HCT116 (cell line): ENCODE data around the gene LRRC7.

ENCODE experiments used
- EZH2 ChIP-seq: fragments of 200-600 bp; sonication (generic); IDR thresholded peaks from 2 replicates; pipeline ENCODE4 v1.6.1; 2017; ENCODE audit warnings: antibody characterized with exemption, mixed run types
- POLR2A ChIP-seq: IDR thresholded peaks from 2 replicates; pipeline ENCODE4 v1.7.0; 2011; ENCODE audit warnings: borderline replicate concordance; ENCODE audit not compliant: insufficient read depth, insufficient read length; ENCODE audit errors: extremely low read depth
- POLR2AphosphoS5 ChIP-seq: IDR thresholded peaks from 2 replicates; pipeline ENCODE4 v1.6.1; 2011; ENCODE audit warnings: mild to moderate bottlenecking, low read depth, low read length, moderate library complexity
- TF ChIP-seq, protein P1 (sequence below), 3 experiments: fragments of 200-600 bp in 1 of 3; sonication (generic) in 1 of 3; IDR thresholded peaks in 2 of 3; conservative IDR thresholded peaks in 1 of 3; 2 replicates each; pipeline ENCODE4 v1.5.1; 2012 to 2017; ENCODE audit warnings: low read depth in 2 of 3, low read length in 2 of 3, antibody characterized with exemption in 1 of 3, borderline replicate concordance in 1 of 3, control low read depth in 1 of 3, mild to moderate bottlenecking in 1 of 3, mixed read lengths in 1 of 3, mixed run types in 1 of 3, moderate library complexity in 1 of 3; ENCODE audit not compliant: insufficient read depth in 1 of 3

DNA sequence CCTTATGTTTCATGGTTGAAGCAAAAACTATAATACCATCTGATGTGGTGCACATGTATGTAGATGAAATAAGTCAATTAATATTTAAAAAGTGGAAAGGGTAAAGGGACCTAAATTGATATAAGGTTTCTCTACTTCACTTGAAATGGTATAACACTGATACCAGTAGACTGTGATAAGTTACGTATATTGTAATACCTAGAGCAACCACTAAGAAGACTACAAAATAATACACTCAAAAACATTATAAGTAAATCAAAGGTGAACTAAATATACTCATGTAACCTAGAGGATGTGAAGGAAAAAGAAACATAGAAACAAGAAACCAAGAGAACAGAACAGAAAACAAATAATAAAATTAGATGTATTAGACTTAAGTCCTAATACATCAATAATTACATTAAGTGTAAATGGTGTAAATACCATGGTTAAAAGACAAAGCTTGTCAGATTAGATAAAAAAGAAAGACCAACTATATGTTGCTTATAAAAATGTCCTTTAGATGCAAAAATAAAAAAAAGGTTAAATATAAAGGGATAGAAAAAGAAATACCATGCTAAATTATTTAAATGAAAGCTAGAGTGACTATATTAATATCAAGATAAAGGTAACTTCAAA, 118.8 kb downstream of the LRRC7 start:
- TF ChIP-seq, protein P1, sequence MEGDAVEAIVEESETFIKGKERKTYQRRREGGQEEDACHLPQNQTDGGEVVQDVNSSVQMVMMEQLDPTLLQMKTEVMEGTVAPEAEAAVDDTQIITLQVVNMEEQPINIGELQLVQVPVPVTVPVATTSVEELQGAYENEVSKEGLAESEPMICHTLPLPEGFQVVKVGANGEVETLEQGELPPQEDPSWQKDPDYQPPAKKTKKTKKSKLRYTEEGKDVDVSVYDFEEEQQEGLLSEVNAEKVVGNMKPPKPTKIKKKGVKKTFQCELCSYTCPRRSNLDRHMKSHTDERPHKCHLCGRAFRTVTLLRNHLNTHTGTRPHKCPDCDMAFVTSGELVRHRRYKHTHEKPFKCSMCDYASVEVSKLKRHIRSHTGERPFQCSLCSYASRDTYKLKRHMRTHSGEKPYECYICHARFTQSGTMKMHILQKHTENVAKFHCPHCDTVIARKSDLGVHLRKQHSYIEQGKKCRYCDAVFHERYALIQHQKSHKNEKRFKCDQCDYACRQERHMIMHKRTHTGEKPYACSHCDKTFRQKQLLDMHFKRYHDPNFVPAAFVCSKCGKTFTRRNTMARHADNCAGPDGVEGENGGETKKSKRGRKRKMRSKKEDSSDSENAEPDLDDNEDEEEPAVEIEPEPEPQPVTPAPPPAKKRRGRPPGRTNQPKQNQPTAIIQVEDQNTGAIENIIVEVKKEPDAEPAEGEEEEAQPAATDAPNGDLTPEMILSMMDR (IDR thresholded peaks at IDR 0.05 in 2 of 3, conservative IDR thresholded peaks at IDR 0.05 in 1 of 3; ENCODE audit: borderline replicate concordance in 1 of 3, insufficient read depth in 1 of 3, low read depth in 2 of 3, low read length in 2 of 3) = peak in 1 of 3 experiments; percentile 46; a peak in 1 of 6 replicates
- TF ChIP-seq POLR2A (no peak), POLR2AphosphoS5 (no peak), EZH2 (no peak)
